Measurements from ENCODE around the gene ATF3.

ATF3 gene, protein sequence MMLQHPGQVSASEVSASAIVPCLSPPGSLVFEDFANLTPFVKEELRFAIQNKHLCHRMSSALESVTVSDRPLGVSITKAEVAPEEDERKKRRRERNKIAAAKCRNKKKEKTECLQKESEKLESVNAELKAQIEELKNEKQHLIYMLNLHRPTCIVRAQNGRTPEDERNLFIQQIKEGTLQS

DNA sequence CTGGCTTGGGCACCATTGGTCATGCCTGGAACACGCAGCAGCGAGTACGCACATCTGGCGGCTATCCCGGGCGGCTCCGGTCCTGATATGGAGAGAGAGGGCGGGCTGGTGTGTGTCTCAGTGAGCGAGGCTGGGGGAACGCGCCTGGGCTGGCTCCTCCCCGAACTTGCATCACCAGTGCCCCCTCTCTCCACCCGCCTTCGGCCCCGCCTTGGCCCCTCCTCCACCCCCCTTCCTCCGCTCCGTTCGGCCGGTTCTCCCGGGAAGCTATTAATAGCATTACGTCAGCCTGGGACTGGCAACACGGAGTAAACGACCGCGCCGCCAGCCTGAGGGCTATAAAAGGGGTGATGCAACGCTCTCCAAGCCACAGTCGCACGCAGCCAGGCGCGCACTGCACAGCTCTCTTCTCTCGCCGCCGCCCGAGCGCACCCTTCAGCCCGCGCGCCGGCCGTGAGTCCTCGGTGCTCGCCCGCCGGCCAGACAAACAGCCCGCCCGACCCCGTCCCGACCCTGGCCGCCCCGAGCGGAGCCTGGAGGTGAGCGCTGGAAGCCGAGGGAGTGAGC lies at the start of gene ATF3:
Gene ATF3 (plus strand): TSS at position 370 of the 567 bp plus-strand sequence. CDS start 6,261 bp downstream, outside the sequence.
- DNase-seq, result peak; percentile 97

DNA sequence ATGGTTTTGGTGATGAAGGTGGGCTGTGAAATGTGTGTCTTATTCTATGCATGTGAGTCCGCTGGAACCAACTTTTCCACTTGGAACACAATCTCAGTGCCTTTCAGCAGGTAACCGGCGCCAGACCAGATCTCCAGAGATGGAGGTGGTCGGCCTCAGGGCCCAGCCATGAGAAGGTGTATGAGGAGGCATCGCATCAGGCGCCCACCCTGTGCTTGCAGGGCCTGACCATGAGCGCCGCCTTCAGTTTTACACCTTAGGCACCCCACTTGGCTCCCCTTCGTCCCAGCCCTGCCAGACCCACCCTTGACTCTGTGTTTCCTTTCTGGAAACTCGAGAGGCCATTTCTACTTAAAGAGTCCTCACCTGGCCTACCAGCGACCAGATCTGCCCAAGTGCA lies 48.6 kb upstream of the ATF3 start:
- DNase-seq, result no peak

DNA sequence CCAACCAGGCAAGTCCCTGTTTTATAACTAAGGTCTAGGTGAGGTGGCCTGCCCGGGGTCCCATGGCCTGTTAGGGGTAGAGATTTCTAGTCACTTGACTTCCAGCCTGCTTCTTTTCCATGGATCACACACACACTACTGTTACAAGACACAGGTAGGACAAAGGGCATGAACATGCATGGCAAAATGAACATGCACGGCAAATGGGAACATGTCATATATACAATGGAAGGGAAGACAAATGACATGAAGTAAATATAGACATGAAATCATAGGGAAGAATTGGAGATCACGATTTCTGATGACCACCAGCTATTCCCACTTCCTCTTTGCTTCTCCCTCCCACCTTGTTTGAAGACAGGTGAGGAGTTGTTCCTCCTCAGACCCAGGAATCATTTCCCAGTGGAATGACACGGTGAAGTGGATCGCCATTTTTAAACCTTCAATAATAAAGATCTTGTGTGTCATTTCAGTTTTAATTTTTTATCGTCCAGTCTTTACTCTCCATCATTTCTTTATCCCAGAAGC lies 47.6 kb upstream of the ATF3 start:
- no peak for DNase-seq

DNA sequence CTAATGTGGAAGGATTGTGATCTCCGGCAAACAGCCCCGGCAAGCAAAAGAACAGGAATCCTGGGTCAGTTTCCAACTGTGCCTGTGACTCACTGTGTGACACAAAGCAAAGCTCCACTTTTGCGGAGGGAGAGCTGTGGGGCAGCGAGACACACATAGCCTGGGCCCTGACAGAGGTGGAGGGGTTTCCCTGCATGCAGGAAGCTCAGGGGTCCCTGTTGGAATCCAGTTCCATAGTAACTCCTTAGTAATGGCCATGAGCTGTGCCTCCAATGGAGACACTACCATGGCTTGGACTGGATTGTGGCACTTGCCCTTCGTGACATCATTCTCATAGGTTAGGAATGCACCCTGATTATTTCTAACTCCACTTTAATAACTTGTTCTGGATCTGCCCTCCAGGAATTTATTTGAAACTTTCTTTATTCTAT lies 47.0 kb upstream of the ATF3 start:
- no peak for DNase-seq

DNA sequence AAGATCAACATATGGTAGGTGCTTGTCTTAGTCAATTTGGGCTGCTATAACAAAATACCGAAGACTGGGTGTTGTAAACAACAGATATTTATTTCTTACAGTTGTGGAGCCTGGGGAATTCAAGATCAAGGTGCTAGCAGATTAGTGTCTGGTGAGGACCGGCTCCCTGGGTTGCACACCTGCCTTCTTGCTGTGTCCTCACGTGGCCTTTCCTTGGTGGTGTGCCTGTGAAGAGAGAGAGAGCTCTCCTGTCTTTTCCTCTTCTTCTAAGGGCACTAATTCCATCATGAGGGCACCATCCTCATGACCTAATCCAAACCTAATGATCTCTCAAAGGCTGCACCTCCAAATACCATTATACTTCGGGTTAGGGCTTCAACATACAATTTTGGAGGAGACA lies 45.8 kb upstream of the ATF3 start:
- DNase-seq, result no peak

DNA sequence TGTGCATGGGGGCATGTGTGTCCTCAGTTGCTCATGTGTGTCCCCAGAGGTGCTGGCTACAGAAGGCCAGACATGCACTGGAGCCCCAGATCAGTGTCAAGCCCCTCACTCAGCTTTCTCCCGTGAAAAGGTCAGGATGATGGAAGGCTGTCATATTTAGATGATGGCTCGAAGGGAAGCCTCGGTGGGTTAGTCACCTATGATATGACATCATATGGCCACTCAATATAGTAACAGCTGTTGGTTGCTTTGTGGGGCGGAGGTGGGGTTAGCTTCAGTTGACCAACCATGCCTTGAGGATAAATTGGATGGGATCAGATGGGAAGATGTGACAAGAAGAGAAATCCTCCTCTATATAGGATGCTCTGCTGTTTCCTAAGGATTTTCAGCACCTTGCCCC lies 43.5 kb upstream of the ATF3 start:
- no peak for DNase-seq

DNA sequence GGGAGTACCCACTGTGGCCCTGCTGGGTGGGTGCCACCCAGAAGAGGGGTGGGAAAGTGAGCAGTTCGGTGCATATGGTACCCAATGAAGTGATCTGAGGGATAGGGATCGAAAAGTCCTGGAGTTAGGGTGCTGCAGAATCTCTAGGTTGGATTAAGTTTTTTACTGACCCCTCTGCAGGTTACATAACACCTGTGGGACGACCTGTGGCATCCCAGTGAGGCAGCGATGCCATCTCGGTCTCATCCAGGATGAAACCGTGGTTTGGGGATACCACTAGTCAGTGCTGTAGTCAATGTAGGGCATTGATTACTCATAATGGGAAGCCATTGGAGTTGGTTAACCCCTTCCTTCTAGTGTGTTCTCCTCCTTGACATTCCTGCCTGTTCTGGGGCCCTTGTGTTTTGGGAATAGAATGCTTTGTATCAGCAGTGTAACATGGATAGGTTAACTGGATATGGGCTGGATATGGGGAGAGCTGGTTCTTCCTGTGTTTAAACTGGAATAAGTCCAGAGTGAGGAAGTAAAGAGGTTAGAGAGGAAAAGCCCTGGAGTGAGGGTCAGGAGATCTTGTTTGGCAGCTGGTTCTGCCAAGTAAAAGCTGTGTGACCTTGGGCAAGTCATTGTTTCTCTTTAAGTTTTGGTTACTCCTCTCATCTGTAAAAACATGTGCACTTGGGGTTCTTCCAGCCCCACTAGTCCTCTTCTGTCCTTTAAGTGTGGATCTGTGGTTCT lies 42.8 kb upstream of the ATF3 start:
- no peak for DNase-seq

DNA sequence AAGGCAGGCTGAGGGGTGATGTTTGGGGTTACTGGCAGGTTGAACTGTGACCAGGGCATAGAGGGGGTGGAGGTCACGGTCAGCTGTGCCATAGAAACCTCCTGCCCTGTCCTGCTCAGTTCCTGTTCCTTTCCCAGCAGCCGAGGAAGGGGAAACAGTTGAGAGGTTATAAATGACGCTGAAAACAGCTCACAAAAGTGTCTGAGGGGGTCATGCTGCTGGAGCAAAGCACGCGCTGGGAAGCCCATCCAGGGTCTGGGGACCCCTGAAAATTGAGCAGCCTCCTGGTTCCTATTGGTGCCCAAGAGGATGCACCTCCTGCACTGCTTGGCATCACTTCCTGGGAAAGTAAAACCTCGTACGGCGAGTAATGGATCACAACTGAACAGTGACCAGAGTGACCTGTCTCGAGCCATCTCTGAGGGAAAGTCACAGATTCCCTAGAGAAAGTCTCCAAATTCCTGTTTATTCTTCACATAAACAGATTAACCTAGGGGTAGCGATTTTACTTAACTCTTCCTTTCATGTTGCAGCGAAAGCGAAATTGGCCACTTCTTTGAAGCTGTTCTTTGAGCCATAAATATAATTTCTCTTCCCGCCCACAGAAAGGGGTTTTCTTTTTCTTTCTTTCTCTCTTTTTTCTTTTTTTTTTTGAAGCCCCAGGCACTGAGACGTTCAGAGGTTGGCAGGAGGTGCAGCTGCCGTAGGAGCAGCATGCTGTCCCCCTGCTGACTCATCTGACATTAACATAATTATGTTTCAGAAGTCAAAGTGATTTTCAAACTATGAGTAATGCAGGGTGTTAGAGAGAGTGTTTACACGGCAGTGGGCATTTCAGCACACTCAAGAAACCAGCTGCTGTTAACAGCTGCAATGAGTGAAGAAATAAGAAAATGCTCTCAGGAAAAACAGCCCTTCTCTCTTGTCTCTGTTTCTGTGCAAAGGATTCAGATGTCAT lies 41.8 kb upstream of the ATF3 start:
- DNase-seq, result no peak

DNA sequence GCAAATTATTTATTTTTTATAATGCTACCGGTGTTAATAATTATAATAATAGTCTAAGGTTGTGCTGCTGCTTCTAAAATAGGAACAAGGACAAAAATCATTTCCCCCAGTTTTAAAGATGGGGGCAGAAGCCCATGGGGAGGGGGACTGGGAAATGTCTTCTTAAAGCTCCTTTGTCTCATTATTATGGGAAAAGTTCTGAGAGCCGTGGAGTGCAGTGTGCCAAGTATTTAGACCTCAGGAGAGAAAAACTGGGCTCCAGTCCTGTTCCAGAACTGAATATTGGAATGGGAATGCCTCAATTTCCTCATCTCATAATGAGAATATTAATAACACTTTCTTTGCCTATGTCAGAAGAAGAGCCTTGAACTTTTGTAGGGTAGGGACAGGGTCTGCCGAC lies 40.9 kb upstream of the ATF3 start:
- DNase-seq, result no peak

DNA sequence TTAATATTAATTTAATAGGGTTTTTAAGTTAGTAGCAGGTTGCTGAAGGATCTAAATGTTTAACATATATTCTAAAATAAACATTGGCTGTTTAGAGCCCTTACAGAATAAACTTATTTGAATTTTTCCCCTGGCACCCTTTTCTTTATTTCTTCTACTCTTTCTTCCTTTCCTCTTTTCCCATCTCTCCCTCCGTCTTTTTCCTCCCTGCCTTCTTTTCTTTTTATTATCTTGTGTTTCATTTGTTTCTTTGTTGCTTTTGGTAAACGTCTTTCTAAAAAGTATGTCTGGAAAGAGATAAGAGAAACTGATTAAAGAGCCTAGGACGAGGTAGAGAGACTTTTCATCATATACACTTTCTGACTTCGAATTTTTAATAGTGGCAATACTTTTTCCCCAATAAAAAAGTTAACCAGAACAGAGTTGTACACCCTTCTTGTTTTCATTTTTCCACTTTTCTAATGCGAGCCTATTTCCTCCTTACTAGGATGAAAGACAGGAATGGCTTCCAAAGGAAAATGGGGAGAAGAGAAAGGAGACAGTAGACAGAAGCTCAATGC lies 39.5 kb upstream of the ATF3 start:
- no peak for DNase-seq

DNA sequence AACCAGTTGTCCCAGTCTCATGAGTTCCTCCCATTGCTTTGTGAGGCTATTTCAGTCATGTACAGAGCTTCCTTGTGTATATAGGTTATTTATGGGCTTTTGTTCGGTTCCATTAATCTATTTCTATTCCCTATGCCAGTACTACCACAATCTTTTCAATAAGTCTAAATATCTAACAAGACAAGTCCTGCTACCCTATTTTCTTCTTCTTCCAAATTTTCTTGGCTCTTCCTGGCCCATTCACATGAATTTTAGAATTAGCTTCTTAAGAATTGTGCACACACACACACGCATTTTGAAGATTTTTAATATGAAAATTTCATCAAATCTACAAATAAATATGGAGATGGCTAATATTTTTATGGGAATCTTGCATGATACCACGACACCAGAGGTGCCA lies 33.8 kb upstream of the ATF3 start:
- DNase-seq, result no peak

DNA sequence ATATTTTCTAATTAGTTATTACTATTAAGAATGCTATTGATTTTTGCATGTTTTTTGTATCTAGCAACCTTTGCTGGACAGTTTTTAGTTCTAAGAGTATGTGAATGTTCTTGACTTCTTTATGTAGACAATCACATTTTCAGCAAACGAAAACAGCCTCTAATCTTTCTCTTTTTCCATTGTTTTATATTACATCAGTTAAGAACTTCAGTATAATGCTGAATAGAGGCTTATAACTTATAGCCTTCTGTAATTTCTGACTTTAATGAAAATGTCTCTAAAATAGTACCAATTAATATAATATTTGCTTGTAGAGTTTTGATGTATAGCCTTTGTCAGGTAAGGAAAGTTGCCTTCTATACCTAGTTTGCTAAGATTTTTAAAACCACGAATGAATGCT lies 33.2 kb upstream of the ATF3 start:
- no peak for DNase-seq

DNA sequence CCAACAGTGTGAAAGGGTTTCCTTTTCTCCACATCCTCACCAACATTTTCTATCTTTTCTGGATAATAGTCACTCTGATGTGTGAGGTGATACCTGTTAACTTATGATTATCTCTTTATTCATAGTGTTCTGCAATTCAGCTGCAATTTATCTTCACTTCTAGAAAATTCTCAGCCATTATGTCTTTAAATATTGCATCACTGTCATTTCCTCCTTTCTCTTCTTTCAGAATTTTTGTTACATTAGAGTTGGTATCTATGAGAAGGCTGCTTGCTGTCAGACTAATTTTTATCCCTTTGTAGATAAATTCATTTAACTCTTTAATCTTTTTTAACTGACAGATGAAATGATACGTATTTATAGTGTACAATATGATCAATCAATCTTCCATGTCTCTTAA lies 30.5 kb upstream of the ATF3 start:
- DNase-seq, result no peak

DNA sequence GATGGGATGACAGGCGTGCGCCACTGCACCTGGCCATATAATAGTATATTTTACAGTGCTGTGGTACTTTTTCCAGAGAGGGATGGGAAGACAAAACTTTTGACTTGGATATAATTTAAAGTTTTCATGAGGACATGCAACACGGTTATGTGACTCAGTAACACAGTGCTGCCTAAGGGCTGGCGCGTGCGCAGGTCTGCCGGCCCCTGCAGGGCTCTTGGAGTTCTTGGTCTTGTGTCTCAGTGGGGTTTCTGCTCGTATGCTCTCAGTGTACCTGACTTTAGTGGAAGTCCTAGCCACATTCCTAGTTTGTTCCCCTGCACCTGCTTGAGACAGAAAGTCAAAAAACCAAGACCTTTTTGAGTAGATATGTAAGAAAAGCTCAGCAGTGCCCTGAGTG lies 27.5 kb upstream of the ATF3 start:
- DNase-seq, result no peak

DNA sequence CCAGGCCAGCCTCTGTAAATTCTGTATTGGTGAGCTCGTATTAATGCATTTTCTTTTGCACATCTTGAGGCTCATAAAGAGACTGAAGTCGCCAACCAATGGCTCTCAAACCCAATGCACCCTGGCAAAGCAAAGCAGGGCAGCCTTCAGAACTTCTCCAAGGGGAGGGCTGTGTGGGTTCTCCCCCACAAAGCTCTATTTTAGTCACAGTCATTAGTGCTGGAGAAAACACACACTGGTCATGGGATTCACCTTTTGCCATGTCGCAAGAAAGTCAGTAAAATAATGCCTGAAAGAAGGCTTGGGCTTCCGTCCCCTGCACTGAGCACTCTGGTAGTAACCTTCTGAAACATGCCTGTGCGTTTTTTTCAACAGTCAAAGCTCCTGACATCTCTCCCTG lies 26.3 kb upstream of the ATF3 start:
- DNase-seq, result no peak

DNA sequence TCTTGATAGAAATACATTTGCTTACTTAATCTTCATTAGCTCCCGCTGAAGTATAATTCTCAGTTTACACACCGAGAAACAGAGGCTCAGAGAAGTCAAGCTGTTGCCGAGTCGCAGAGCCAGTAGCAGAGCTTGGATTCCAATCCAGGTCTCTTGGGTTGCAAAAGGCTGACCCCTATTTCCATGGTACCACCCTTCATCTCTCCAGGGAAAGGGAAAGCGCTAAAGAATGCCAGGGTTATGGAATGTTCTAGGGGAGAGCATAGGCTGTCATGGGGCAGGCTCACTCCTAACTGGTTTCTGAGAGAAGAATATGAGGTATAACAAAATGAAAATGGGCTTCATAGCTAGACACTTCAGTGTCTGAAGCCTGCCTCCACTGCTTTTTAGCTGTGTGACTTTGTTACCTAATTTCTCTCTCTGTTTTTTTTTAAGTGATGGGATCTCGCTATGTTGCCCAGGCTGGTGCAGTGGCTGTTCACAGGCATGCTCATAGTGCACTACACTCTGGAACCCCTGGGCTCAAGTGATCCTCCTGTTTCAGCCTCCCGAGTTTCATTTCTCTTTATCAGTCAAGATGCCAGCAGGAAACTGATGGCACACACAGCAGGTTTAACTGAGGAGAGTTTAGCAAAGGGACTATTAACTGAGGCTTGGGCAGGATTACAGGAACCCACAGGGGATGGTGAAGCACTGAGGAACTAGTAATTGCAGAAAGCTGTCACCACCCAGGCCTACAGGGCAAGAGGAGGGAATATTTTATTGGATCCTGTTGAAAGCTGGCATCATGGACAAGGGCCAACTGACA lies 25.5 kb upstream of the ATF3 start:
- no peak for DNase-seq

DNA sequence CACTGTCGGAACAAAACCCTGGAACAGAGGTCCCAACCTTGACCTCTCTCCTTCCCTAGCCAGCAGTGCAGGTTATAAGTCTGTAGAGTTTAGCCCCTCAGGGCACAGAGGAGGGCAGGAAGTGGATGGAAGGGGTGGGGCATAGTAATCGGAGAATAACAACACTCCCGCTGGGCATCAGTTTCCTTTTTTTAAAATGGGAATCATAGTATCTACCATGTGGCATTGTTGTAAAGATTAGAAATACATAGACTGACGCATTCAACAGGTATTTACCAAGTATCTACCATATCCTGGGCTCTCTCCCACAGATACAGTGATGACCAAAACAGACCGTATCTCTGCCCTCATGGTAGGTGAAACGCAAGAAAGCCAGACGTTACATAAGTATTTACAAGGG lies 24.9 kb upstream of the ATF3 start:
- DNase-seq, result no peak

DNA sequence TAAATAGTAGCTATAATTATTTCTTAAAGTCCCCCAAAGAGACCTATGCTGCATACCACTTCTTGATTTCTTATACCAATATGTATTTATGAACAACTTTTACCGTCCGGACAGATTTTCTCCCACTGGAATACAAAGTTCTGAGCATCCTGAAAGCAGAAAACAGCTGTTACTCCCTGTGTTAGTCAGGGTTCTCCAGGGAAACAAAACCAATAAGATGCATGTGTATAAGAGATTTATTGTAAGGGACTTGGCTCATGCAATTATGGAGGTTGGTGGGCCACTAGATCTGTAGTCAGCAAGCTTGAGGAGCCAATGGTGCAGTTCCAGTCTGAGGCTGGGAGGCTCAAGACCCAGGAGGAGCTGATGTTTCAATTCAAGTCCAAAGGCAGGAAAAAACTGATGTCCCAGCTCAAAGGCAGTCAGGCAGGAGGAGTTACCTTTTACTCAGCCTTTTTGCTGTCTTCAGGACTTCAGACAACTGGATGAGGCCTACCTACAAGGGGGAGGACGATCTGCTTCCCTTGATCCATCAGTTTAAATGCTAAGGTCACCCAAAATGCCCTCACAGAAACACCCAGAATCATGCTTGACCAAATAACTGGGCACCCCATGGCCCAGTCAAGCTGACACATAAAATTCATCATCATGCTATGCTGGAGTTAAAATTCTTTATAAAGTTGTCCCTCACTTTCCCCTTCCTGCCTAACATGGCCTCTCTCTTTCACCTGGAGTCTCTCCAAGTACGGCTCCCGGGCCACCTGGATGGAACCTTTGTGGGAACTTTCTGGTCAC lies 24.3 kb upstream of the ATF3 start:
- no peak for DNase-seq

DNA sequence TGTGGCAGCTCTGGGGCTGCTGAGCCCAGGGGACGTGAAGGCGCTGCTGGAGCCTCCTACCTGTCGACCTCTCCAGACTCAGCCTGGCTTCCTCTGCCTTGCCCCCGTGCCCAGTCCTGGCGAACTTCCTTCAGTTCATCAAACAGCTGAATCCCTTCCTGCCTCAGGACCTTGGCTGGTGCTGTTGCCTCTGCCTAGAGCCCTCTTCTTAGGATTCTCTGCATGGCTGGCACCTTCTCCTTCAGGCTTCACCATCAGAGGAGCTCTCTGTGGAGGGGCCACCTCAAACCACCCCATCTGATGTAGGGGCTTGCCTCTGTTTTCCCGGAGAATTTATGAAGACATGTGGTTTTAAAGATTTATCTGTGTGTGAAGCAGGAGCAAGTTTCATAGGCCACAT lies 23.4 kb upstream of the ATF3 start:
- no peak for DNase-seq

DNA sequence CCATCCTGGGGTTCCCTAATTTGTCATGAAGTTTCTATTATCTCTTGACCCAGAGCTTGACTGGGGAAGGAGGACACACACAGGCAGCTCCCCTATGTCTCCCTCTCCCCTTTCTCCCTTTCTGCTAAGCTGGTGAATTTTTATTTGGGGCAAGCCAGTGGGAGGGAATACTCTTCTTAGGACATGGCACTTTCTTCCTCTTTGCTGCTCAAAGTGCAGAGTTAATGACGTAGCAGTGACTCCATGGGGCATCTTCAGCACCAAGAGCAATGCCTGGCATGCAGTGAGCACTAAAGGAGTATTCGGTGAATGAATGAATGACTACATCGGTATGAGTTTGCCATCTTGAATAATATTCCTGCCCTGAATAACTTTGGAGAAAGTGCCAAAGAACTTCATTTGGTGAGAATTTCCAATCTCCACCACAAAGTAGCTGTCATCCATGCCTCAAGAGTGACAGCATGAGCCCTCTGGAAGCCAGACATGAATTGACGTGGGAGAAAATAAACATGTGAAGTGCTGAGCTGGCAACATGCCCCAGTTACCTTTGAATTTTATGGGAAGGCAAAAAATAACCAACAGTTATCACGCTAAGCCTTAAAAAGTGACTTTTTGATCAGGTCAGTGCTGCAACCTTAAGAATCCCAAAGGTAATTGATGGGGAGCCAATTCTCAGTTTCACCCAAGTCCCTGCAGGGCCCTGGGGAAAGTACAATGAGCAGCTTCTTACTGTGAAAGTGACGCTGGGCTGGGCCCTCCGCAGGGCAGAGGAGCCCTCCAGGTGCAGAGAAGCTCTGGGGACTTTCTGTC lies 22.1 kb upstream of the ATF3 start:
- no peak for DNase-seq
